B cell (primary cell): Measurements from ENCODE around the gene TOX2. TPM values are rescaled to one million over a fixed set of nuclear protein-coding genes. Genes with fewer than 3 reads are reported as not detected.

Experiments used
- ATAC-seq: fragments of 200-7000 bp; cut with Tn5 transposase; one replicate; pipeline ENCODE4 v1.10.0; 2021; ENCODE audit warnings: low read depth, mild to moderate bottlenecking, moderate number of reproducible peaks, moderate library complexity
- CTCF ChIA-PET: fragments of 350-600 bp; sonication (Branson Sonifier 250); formaldehyde crosslinking; loops from one replicate; lab custom pipeline; 2021; ENCODE audit warnings: antibody characterized with exemption, inconsistent platforms; lab: Charles Lee
- POLR2A ChIA-PET: fragments of 350-600 bp; sonication (Branson Sonifier 250); formaldehyde crosslinking; loops from one replicate; lab custom pipeline; 2021; ENCODE audit warnings: antibody characterized with exemption; lab: Charles Lee
- DNase-seq: peaks from one replicate; pipeline ENCODE4 v3.0.0; 2013
- H2AFZ ChIP-seq: 2 replicates; pipeline ENCODE4 v1.6.1; 2012; ENCODE audit warnings: mild to moderate bottlenecking, low read depth, low read length; ENCODE audit not compliant: insufficient read depth, poor library complexity, severe bottlenecking
- H3K27ac ChIP-seq, 2 donors: 1 replicate in 1 of 2; 2 replicates in 1 of 2; pipeline ENCODE4 v1.5.1; 2012 to 2013; ENCODE audit warnings: low read length in 2 of 2, mild to moderate bottlenecking in 2 of 2, moderate library complexity in 1 of 2
- H3K27me3 ChIP-seq, 4 experiments: fragments of 200-600 bp in 1 of 4; sonication (generic) in 1 of 4; replicated peaks in 1 of 4; 1 replicate in 2 of 4; 2 replicates in 2 of 4; pipeline versions ENCODE4 v1.6.1 to v1.7.0; 2013 to 2016; ENCODE audit warnings: low read length in 3 of 4, mild to moderate bottlenecking in 2 of 4, mixed read lengths in 1 of 4, moderate library complexity in 1 of 4; ENCODE audit not compliant: insufficient read depth in 4 of 4, control insufficient read depth in 3 of 4; ENCODE audit errors: control extremely low read depth in 1 of 4
- H3K36me3 ChIP-seq, 2 experiments: replicated peaks in 1 of 2; 1 replicate in 1 of 2; 2 replicates in 1 of 2; pipeline versions ENCODE4 v1.6.1 to v1.7.1; 2013; ENCODE audit warnings: low read length in 1 of 2; ENCODE audit not compliant: insufficient read depth in 2 of 2, control insufficient read depth in 1 of 2; ENCODE audit errors: control extremely low read depth in 1 of 2, extremely low read depth in 1 of 2
- H3K4me1 ChIP-seq, 2 donors: fragments of 200-600 bp in 1 of 2; sonication (generic) in 1 of 2; 1 replicate in 1 of 2; 2 replicates in 1 of 2; pipeline versions ENCODE4 v1.5.1 to v1.6.1; 2013 to 2017; ENCODE audit warnings: low read length in 2 of 2; ENCODE audit not compliant: control insufficient read depth in 2 of 2, insufficient read depth in 2 of 2
- H3K4me2 ChIP-seq: replicated peaks from 2 replicates; pipeline ENCODE3; 2012; ENCODE audit warnings: mild to moderate bottlenecking, low read depth, low read length; ENCODE audit not compliant: poor library complexity, severe bottlenecking
- H3K4me3 ChIP-seq, 5 experiments: fragments of 200-600 bp in 1 of 5; sonication (generic) in 1 of 5; 1 replicate in 3 of 5; 2 replicates in 2 of 5; pipeline versions ENCODE4 v1.5.1 to v1.7.0; 2011 to 2016; ENCODE audit warnings: low read length in 4 of 5, mild to moderate bottlenecking in 4 of 5, low read depth in 2 of 5, control low read depth in 1 of 5, moderate library complexity in 1 of 5; ENCODE audit not compliant: insufficient read depth in 1 of 5; ENCODE audit errors: control extremely low read depth in 1 of 5, extremely low read depth in 1 of 5
- H3K79me2 ChIP-seq: fragments of 200-600 bp; sonication (generic); one replicate; pipeline ENCODE4 v1.6.0; 2016; ENCODE audit warnings: low read length; ENCODE audit not compliant: control insufficient read depth, insufficient read depth
- H3K9ac ChIP-seq: fragments of 200-600 bp; sonication (generic); 2 replicates; pipeline ENCODE4 v1.6.1; 2017; ENCODE audit warnings: mild to moderate bottlenecking, low read length, moderate library complexity
- H3K9me3 ChIP-seq, 3 donors: one replicate each; pipeline versions ENCODE4 v1.6.1 to v1.7.1; 2013; ENCODE audit warnings: low read length in 2 of 3; ENCODE audit not compliant: control insufficient read depth in 2 of 3, insufficient read depth in 1 of 3; ENCODE audit errors: control extremely low read depth in 1 of 3
- H4K20me1 ChIP-seq: 2 replicates; pipeline ENCODE4 v1.6.0; 2012; ENCODE audit warnings: mild to moderate bottlenecking, low read length; ENCODE audit not compliant: insufficient read depth, control insufficient read depth, poor library complexity, severe bottlenecking
- H3K27ac Mint-ChIP-seq: one replicate; pipeline ENCODE4 v1.8.0; 2021; ENCODE audit warnings: mixed read lengths
- H3K27me3 Mint-ChIP-seq: one replicate; pipeline ENCODE4 v1.8.0; 2021; ENCODE audit warnings: mixed read lengths
- H3K4me1 Mint-ChIP-seq: one replicate; pipeline ENCODE4 v1.8.0; 2021; ENCODE audit warnings: mixed read lengths
- H3K4me3 Mint-ChIP-seq: one replicate; pipeline ENCODE4 v1.8.0; 2021; ENCODE audit warnings: mixed read lengths
- H3K9me3 Mint-ChIP-seq: one replicate; pipeline ENCODE4 v1.8.0; 2022; ENCODE audit warnings: mixed read lengths; ENCODE audit not compliant: insufficient read depth
- CTCF ChIP-seq: fragments of 200-600 bp; IDR thresholded peaks from one replicate; pipeline ENCODE4 v1.8.0; 2022; ENCODE audit warnings: antibody characterized with exemption, mild to moderate bottlenecking
- EZH2 ChIP-seq: IDR thresholded peaks from 2 replicates; pipeline ENCODE4 v1.6.1; 2012; ENCODE audit warnings: borderline replicate concordance, low read depth, mild to moderate bottlenecking, moderate library complexity, low read length; ENCODE audit not compliant: insufficient read depth, poor library complexity, severe bottlenecking
- WGBS: methylation state at CpG from one replicate; pipeline ENCODE4 v1.1.5; 2013; ENCODE audit warnings: missing lambda C conversion rate; ENCODE audit not compliant: insufficient coverage; 5-methylcytosine and 5-hydroxymethylcytosine counted together
- intact Hi-C: fragments of 100-400 bp; cut with micrococcal nuclease; formaldehyde crosslinking; loops from one replicate; pipeline ENCODE4 v1.10.0; 2022
- polyA plus RNA-seq: library from polyadenylated mRNA; depleted of rRNA; stranded (reverse); fragments of >200 nt; gene quantifications from 2 replicates; pipeline ENCODE4 v1.2.3, GENCODE V29; 2012
- total RNA-seq, 2 donors: library from RNA; stranded (reverse); fragments of 120-200 nt in 1 of 2; gene quantifications; 1 replicate in 1 of 2; 2 replicates in 1 of 2; pipeline versions ENCODE4 v1.2.3 to v1.2.4, GENCODE V29; 2013 to 2022

TOX2 gene
- total and polyA plus RNA-seq, 2 donors (not counting 1 experiment from before 2014, with no cell fraction given), result 1.2 to 4.1 TPM

GRCh38 chr20:44033873-44034272, 119.2 kb downstream of the TOX2 start:
- H3K36me3 ChIP-seq, result no peaks in the 10 kb centered on the region
- DNase-seq, result no peak
- H3K4me3 ChIP-seq, result no peak overlapping the region
- no peak for ATAC-seq
- intact Hi-C loops, result no loop called here
- H4K20me1 ChIP-seq, result no peaks in the 10 kb centered on the region
- H3K79me2 ChIP-seq, result no peaks in the 10 kb centered on the region
- H3K4me2 ChIP-seq, result no peak overlapping the region
- ChIA-PET CTCF (no interaction called here), POLR2A (no interaction called here)
- no peak overlapping the region for H2AFZ ChIP-seq
- H3K4me1 ChIP-seq, result no peaks in the 10 kb centered on the region
- no peaks in the 10 kb centered on the region for H3K9me3 Mint-ChIP-seq
- H3K27ac Mint-ChIP-seq, result no peak overlapping the region
- H3K27ac ChIP-seq, result no peak overlapping the region
- H3K4me3 Mint-ChIP-seq, result no peak overlapping the region
- H3K27me3 ChIP-seq, result peaks cover 0 to 3% (median 0%) of the 10 kb centered on the region in 4 experiments
- H3K27me3 Mint-ChIP-seq, result peaks cover 22% of the 10 kb centered on the region
- 100% methylated on average over 1 of the region's 4 CpGs for WGBS
- no peak overlapping the region for H3K9ac ChIP-seq
- H3K9me3 ChIP-seq, result peaks cover 0 to 3% (median 0%) of the 10 kb centered on the region in 3 donors
- no peaks in the 10 kb centered on the region for H3K4me1 Mint-ChIP-seq
- no peak for TF ChIP-seq EZH2
- TF ChIP-seq CTCF, result no peak

- Mint-ChIP-seq H3K4me1 (no peaks in the 10 kb centered on the region), H3K27ac (no peak overlapping the region), H3K27me3 (peaks cover 27% of the 10 kb centered on the region), H3K4me3 (no peak overlapping the region), H3K9me3 (no peaks in the 10 kb centered on the region)
- Histone ChIP-seq H3K79me2 (no peaks in the 10 kb centered on the region), H4K20me1 (no peaks in the 10 kb centered on the region), H2AFZ (no peak overlapping the region), H3K36me3 (no peaks in the 10 kb centered on the region), H3K9ac (no peak overlapping the region), H3K4me1 (no peaks in the 10 kb centered on the region), H3K4me2 (no peak overlapping the region), H3K9me3 (peaks cover 0 to 3% (median 0%) of the 10 kb centered on the region in 3 donors), H3K27ac (no peak overlapping the region), H3K27me3 (peaks cover 0 to 3% (median 0%) of the 10 kb centered on the region in 4 experiments), H3K4me3 (no peak overlapping the region)
- intact Hi-C loops, result no loop called here
- no peak for TF ChIP-seq EZH2
- TF ChIP-seq CTCF, result no peak
- POLR2A ChIA-PET, result no interaction called here
- 82% methylated on average over 1 of the region's 1 CpG for WGBS
- CTCF ChIA-PET, result no interaction called here
- ATAC-seq (no peak), DNase-seq (no peak)
Measured at GRCh38 chr20:44034451-44034850, 119.8 kb downstream of the TOX2 start.
